ENCODE measurements around the gene C1orf35. TPM values are rescaled to one million over a fixed set of nuclear protein-coding genes. Genes with fewer than 3 reads are reported as not detected.

C1orf35 gene
- total and polyA plus RNA-seq, 9 of the 15 experiments (the other 6 are each of a cell fraction or from before 2014, with no cell fraction given) = 3.2 to 48.7 (median 12.5) TPM

DNA sequence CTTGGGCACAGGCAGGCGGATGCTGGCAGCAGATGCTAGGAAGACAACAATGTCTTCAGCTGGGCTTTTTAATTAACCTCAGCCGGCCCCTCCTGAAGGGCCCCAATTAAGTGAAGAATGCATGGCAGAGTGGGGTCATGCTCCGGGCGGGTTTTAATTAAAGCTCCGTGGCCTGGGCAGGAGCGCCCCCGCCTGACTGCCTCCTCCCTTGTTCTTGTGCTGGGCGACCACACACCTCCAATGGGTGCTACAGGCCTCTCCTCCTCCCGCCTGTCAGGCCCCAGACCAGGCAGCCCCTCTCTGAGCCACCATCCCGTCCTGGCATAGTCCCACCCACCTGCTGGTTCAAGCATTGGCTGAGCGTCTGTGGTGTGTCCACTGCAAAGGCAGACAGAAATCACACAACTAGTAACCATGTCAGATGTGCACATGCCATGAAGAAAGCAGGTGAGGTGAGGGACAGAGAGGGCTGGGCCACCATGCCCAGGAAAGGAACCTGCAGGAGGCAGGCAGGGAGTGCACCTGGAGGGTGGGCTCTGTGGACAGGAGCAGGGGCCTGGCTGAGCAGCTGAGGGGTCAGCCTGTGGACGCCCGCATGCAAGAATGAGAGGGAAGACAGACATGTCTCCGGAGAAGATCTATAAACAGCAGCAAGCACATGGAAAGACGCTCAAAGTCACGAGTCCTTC is 29.1 kb downstream of the C1orf35 start:
- intact Hi-C loops (cut with micrococcal nuclease) (loop anchor here (1.0 kb wide), 1 partner anchor 70 kb away; no protein-coding TSS in a partner anchor), in situ Hi-C loops (cut with MboI) (no loop called here)
- DNase-seq (ENCODE audit: extremely low read depth in 1 of 4, low spot score in 3 of 4) (peak; percentile 61 to 69 (median 62)), FAIRE-seq (peak; percentile 54), ATAC-seq (peak; percentile 77)
- H3K9ac ChIP-seq (ENCODE audit: insufficient read depth in 1 of 2, low read depth in 2 of 2, low read length in 2 of 2) = peak overlapping the region in 1 of 2 experiments; percentile 6; a peak in 2 of 4 replicates
- H3K36me3 ChIP-seq (ENCODE audit: control insufficient read depth, insufficient read depth, low read length) = no peaks in the 10 kb centered on the region
- H3K27me3 ChIP-seq (ENCODE audit: control insufficient read depth in 2 of 2, insufficient read depth in 2 of 2, low read length in 2 of 2) = peaks cover 0 to 24% of the 10 kb centered on the region in 2 experiments; a peak in 3 of 5 replicates
- H3K4me3 ChIP-seq = no peak overlapping the region
- WGBS (ENCODE audit: insufficient coverage, low coverage, missing lambda C conversion rate) = 9% methylated on average over 16 of the region's 16 CpGs
- no peak overlapping the region for H2AFZ ChIP-seq (ENCODE audit: low read depth, low read length)
- peaks cover 0 to 29% of the 10 kb centered on the region in 2 experiments; a peak in 2 of 5 replicates for H3K4me1 ChIP-seq (replicated peaks in 1 of 2; ENCODE audit: control insufficient read depth in 2 of 2, insufficient read depth in 2 of 2, low read length in 2 of 2)
- ChIA-PET POLR2A (interaction anchor here (0.6 to 1.6 kb wide), 5 partner anchors 9 to 238 kb away, joined by 3 to 7 read pairs (median 3); no protein-coding TSS in a partner anchor), CTCF (ENCODE audit: low intra/inter-chr PET ratio) (interaction anchor here (0.6 to 1.5 kb wide), 3 partner anchors 70 to 1227 kb away, joined by 4 read pairs; no protein-coding TSS in a partner anchor)
- no peak overlapping the region for H3K27ac ChIP-seq (ENCODE audit: extremely low read depth, low read depth, low read length)
- H3K4me2 ChIP-seq (ENCODE audit: insufficient read depth, low read length) = no peak overlapping the region
- no peaks in the 10 kb centered on the region for H3K79me2 ChIP-seq (ENCODE audit: control insufficient read depth, insufficient read depth, low read length)
- peaks cover 34% of the 10 kb centered on the region for H4K20me1 ChIP-seq (replicated peaks; ENCODE audit: control insufficient read depth, insufficient read depth, low read length)
- no peaks in the 10 kb centered on the region for H3K9me3 ChIP-seq (replicated peaks; ENCODE audit: control insufficient read depth, insufficient read depth, low read depth, low read length)
- H3K9me1 ChIP-seq (ENCODE audit: control insufficient read depth, insufficient read depth, low read length) = no peaks in the 10 kb centered on the region
- no TSS peak for BruUV-seq (replicated peaks)
- TF ChIP-seq FOXM1 (IDR thresholded peaks at IDR 0.05; ENCODE audit: low read depth) = no peak
- no peak for TF ChIP-seq FOXM1 (CRISPR knock-in tag; IDR thresholded peaks at IDR 0.05; ENCODE audit: low read depth)
- TF ChIP-seq, protein P1, sequence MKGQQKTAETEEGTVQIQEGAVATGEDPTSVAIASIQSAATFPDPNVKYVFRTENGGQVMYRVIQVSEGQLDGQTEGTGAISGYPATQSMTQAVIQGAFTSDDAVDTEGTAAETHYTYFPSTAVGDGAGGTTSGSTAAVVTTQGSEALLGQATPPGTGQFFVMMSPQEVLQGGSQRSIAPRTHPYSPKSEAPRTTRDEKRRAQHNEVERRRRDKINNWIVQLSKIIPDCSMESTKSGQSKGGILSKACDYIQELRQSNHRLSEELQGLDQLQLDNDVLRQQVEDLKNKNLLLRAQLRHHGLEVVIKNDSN (CRISPR knock-in tag; IDR thresholded peaks at IDR 0.05) = no peak
- peak; percentile 13; the same call in 1 of the 2 replicates for TF ChIP-seq STAG1 (CRISPR knock-in tag; IDR thresholded peaks at IDR 0.05; ENCODE audit: borderline replicate concordance)
- 0 out of 2 replicates have a peak, but pooled peaks have one; percentile 14 for TF ChIP-seq CC2D1A (IDR thresholded peaks at IDR 0.05)
- TF ChIP-seq RAD21 (CRISPR knock-in tag; conservative IDR thresholded peaks at IDR 0.05 in 1 of 2, IDR thresholded peaks at IDR 0.05 in 1 of 2) = peak; percentile 38 to 71; a peak in 3 of 4 replicates
- TF ChIP-seq, protein P2, sequence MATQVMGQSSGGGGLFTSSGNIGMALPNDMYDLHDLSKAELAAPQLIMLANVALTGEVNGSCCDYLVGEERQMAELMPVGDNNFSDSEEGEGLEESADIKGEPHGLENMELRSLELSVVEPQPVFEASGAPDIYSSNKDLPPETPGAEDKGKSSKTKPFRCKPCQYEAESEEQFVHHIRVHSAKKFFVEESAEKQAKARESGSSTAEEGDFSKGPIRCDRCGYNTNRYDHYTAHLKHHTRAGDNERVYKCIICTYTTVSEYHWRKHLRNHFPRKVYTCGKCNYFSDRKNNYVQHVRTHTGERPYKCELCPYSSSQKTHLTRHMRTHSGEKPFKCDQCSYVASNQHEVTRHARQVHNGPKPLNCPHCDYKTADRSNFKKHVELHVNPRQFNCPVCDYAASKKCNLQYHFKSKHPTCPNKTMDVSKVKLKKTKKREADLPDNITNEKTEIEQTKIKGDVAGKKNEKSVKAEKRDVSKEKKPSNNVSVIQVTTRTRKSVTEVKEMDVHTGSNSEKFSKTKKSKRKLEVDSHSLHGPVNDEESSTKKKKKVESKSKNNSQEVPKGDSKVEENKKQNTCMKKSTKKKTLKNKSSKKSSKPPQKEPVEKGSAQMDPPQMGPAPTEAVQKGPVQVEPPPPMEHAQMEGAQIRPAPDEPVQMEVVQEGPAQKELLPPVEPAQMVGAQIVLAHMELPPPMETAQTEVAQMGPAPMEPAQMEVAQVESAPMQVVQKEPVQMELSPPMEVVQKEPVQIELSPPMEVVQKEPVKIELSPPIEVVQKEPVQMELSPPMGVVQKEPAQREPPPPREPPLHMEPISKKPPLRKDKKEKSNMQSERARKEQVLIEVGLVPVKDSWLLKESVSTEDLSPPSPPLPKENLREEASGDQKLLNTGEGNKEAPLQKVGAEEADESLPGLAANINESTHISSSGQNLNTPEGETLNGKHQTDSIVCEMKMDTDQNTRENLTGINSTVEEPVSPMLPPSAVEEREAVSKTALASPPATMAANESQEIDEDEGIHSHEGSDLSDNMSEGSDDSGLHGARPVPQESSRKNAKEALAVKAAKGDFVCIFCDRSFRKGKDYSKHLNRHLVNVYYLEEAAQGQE (IDR thresholded peaks at IDR 0.05; ENCODE audit: borderline replicate concordance) = 0 out of 2 replicates have a peak, but pooled peaks have one; percentile 38
- TF ChIP-seq, protein P2 (CRISPR knock-in tag; IDR thresholded peaks at IDR 0.05; ENCODE audit: low read depth) = no peak
- TF ChIP-seq, protein P3, sequence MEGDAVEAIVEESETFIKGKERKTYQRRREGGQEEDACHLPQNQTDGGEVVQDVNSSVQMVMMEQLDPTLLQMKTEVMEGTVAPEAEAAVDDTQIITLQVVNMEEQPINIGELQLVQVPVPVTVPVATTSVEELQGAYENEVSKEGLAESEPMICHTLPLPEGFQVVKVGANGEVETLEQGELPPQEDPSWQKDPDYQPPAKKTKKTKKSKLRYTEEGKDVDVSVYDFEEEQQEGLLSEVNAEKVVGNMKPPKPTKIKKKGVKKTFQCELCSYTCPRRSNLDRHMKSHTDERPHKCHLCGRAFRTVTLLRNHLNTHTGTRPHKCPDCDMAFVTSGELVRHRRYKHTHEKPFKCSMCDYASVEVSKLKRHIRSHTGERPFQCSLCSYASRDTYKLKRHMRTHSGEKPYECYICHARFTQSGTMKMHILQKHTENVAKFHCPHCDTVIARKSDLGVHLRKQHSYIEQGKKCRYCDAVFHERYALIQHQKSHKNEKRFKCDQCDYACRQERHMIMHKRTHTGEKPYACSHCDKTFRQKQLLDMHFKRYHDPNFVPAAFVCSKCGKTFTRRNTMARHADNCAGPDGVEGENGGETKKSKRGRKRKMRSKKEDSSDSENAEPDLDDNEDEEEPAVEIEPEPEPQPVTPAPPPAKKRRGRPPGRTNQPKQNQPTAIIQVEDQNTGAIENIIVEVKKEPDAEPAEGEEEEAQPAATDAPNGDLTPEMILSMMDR (IDR thresholded peaks at IDR 0.05 in 2 of 3, conservative IDR thresholded peaks at IDR 0.05 in 1 of 3; ENCODE audit: insufficient read depth in 2 of 3, low read depth in 1 of 3, low read length in 3 of 3) = peak; percentile 69 to 77 (median 72)
